Mammary epithelial cell (primary cell): Measurements from ENCODE around the gene ABCC4.

Experiments used
- EZH2 ChIP-seq: IDR thresholded peaks from 2 replicates; pipeline ENCODE4 v1.6.1; 2012; ENCODE audit warnings: low read length, inconsistent platforms, borderline replicate concordance
- TF ChIP-seq, protein P1 (sequence below), 2 donors: IDR thresholded peaks in 1 of 2; conservative IDR thresholded peaks in 1 of 2; 2 replicates each; pipeline ENCODE4 v1.5.1; 2011 to 2012; ENCODE audit warnings: inconsistent platforms in 2 of 2, low read length in 2 of 2, mild to moderate bottlenecking in 2 of 2, control low read depth in 1 of 2, low read depth in 1 of 2; ENCODE audit not compliant: insufficient read depth in 1 of 2; ENCODE audit errors: extremely low read depth in 1 of 2

DNA sequence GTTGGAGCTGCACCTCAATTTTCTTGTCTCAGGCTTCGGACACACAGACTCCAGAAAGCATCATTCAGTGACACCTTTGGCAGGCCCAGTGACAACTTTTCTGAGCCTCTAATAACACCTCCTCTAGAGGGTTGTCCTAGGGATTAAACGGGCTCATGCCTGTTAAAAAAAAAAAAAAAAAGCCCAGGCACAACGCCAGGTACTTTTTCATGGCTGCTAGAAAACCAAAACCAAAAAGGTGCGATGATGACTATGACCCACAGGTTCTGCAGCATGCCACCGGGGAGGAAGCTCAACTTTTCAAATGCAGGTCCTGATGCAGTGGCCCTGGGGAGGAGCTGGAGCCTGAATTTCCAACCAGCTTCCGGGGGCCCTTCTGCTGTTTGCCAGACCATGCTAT, 184.2 kb downstream of the ABCC4 start:
- TF ChIP-seq, protein P1, sequence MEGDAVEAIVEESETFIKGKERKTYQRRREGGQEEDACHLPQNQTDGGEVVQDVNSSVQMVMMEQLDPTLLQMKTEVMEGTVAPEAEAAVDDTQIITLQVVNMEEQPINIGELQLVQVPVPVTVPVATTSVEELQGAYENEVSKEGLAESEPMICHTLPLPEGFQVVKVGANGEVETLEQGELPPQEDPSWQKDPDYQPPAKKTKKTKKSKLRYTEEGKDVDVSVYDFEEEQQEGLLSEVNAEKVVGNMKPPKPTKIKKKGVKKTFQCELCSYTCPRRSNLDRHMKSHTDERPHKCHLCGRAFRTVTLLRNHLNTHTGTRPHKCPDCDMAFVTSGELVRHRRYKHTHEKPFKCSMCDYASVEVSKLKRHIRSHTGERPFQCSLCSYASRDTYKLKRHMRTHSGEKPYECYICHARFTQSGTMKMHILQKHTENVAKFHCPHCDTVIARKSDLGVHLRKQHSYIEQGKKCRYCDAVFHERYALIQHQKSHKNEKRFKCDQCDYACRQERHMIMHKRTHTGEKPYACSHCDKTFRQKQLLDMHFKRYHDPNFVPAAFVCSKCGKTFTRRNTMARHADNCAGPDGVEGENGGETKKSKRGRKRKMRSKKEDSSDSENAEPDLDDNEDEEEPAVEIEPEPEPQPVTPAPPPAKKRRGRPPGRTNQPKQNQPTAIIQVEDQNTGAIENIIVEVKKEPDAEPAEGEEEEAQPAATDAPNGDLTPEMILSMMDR (conservative IDR thresholded peaks at IDR 0.05 in 1 of 2, IDR thresholded peaks at IDR 0.05 in 1 of 2; ENCODE audit: extremely low read depth in 1 of 2, insufficient read depth in 1 of 2, low read depth in 1 of 2, low read length in 2 of 2): no peak
- no peak for TF ChIP-seq EZH2
